ENCODE results near the gene ACTA2.

ACTA2 gene

GRCh38 chr10:88999625-89000024, 47.1 kb upstream of the ACTA2 start:
- H4K20me1 ChIP-seq (ENCODE audit: insufficient read depth, low read length), result no peaks in the 10 kb centered on the region
- no peaks in the 10 kb centered on the region for H3K4me1 ChIP-seq (ENCODE audit: insufficient read depth, low read length, severe bottlenecking)

GRCh38 chr10:88996927-88997326, 44.4 kb upstream of the ACTA2 start:
- Histone ChIP-seq H3K4me3 (ENCODE audit: low read depth, low read length, poor library complexity, severe bottlenecking) (no peak overlapping the region), H3K9ac (ENCODE audit: low read length) (no peak overlapping the region), H3K27me3 (ENCODE audit: insufficient read depth, low read length) (no peaks in the 10 kb centered on the region), H2AFZ (ENCODE audit: low read length) (no peak overlapping the region), H3K36me3 (ENCODE audit: insufficient read depth, low read length) (no peaks in the 10 kb centered on the region), H3K4me2 (ENCODE audit: low read length) (no peak overlapping the region), H3K9me2 (ENCODE audit: low read depth, low read length) (no peaks in the 10 kb centered on the region), H4K20me1 (ENCODE audit: insufficient read depth, low read length) (no peaks in the 10 kb centered on the region), H3K9me3 (ENCODE audit: low read length) (no peaks in the 10 kb centered on the region), H3F3A (ENCODE audit: insufficient read depth, low read length) (no peaks in the 10 kb centered on the region), H3K79me2 (ENCODE audit: insufficient read depth, low read length) (no peaks in the 10 kb centered on the region), H3K27ac (ENCODE audit: low read depth, low read length, poor library complexity, severe bottlenecking) (no peak overlapping the region), H3K4me1 (ENCODE audit: insufficient read depth, low read length, severe bottlenecking) (peaks cover 19% of the 10 kb centered on the region)
- TF ChIP-seq CTCF (IDR thresholded peaks at IDR 0.05; ENCODE audit: low read length) (no peak), EZH2 (IDR thresholded peaks at IDR 0.05; ENCODE audit: borderline replicate concordance, low read length) (no peak)

More at GRCh38 chr10:88999625-89000024, 47.1 kb upstream of the ACTA2 start:
- no peaks in the 10 kb centered on the region for H3K9me2 ChIP-seq (ENCODE audit: low read depth, low read length)
- no peaks in the 10 kb centered on the region for H3F3A ChIP-seq (ENCODE audit: insufficient read depth, low read length)
- no peak overlapping the region for H2AFZ ChIP-seq (ENCODE audit: low read length)
- H3K36me3 ChIP-seq (ENCODE audit: insufficient read depth, low read length), result no peaks in the 10 kb centered on the region
- no peak for TF ChIP-seq CTCF (IDR thresholded peaks at IDR 0.05; ENCODE audit: low read length)
- no peak for TF ChIP-seq EZH2 (IDR thresholded peaks at IDR 0.05; ENCODE audit: borderline replicate concordance, low read length)
- no peak overlapping the region for H3K4me2 ChIP-seq (ENCODE audit: low read length)
- H3K79me2 ChIP-seq (ENCODE audit: insufficient read depth, low read length), result no peaks in the 10 kb centered on the region
- no peak overlapping the region for H3K4me3 ChIP-seq (ENCODE audit: low read depth, low read length, poor library complexity, severe bottlenecking)
- no peaks in the 10 kb centered on the region for H3K9me3 ChIP-seq (ENCODE audit: low read length)
- no peak overlapping the region for H3K27ac ChIP-seq (ENCODE audit: low read depth, low read length, poor library complexity, severe bottlenecking)
- H3K9ac ChIP-seq (ENCODE audit: low read length), result no peak overlapping the region
- no peaks in the 10 kb centered on the region for H3K27me3 ChIP-seq (ENCODE audit: insufficient read depth, low read length)

GRCh38 chr10:88995156-88995876, 42.7 kb upstream of the ACTA2 start:
- H3K4me2 ChIP-seq (ENCODE audit: low read length), result no peak overlapping the region
- H3K27ac ChIP-seq (ENCODE audit: low read depth, low read length, poor library complexity, severe bottlenecking), result no peak overlapping the region
- H2AFZ ChIP-seq (ENCODE audit: low read length), result no peak overlapping the region
- no peak overlapping the region for H3K9ac ChIP-seq (ENCODE audit: low read length)
- no peaks in the 10 kb centered on the region for H3K79me2 ChIP-seq (ENCODE audit: insufficient read depth, low read length)
- no peaks in the 10 kb centered on the region for H3K9me3 ChIP-seq (ENCODE audit: low read length)
- no peaks in the 10 kb centered on the region for H3K9me2 ChIP-seq (ENCODE audit: low read depth, low read length)
- TF ChIP-seq CTCF (IDR thresholded peaks at IDR 0.05; ENCODE audit: low read length) (no peak), EZH2 (IDR thresholded peaks at IDR 0.05; ENCODE audit: borderline replicate concordance, low read length) (no peak)
- no peaks in the 10 kb centered on the region for H4K20me1 ChIP-seq (ENCODE audit: insufficient read depth, low read length)
- no peaks in the 10 kb centered on the region for H3K36me3 ChIP-seq (ENCODE audit: insufficient read depth, low read length)
- peaks cover 30% of the 10 kb centered on the region for H3K4me1 ChIP-seq (ENCODE audit: insufficient read depth, low read length, severe bottlenecking)
- H3K4me3 ChIP-seq (ENCODE audit: low read depth, low read length, poor library complexity, severe bottlenecking), result no peak overlapping the region
- H3K27me3 ChIP-seq (ENCODE audit: insufficient read depth, low read length), result no peaks in the 10 kb centered on the region
- H3F3A ChIP-seq (ENCODE audit: insufficient read depth, low read length), result no peaks in the 10 kb centered on the region
